Brain microvascular endothelial cell (primary cell): ENCODE measurements around the gene PAQR6.

Experiments used
- DNase-seq: peaks from one replicate; pipeline ENCODE4 v3.0.0-alpha.2; 2020
- H3K27ac ChIP-seq: fragments of 250-450 bp; sonication (Bioruptor Pico); 2 replicates; pipeline ENCODE4 v1.5.1; 2020; ENCODE audit warnings: mild to moderate bottlenecking, moderate library complexity
- H3K27me3 ChIP-seq: fragments of 250-450 bp; sonication (Bioruptor Pico); replicated peaks from 2 replicates; pipeline ENCODE4 v1.5.1; 2020; ENCODE audit warnings: mild to moderate bottlenecking
- H3K36me3 ChIP-seq: fragments of 250-450 bp; sonication (Bioruptor Pico); replicated peaks from 2 replicates; pipeline ENCODE4 v1.5.1; 2020; ENCODE audit warnings: mild to moderate bottlenecking
- H3K4me3 ChIP-seq: 2 replicates; pipeline ENCODE4 v1.5.1; 2011; ENCODE audit warnings: low read depth, mild to moderate bottlenecking, control low read depth, low read length, moderate library complexity
- CTCF ChIP-seq: IDR thresholded peaks from 2 replicates; pipeline ENCODE4 v1.5.1; 2011; ENCODE audit warnings: low read depth, mild to moderate bottlenecking, moderate library complexity, low read length, control low read depth, inconsistent platforms; ENCODE audit errors: missing control alignments
- in situ Hi-C: cut with HindIII; loops from 2 replicates; pipeline ENCODE4 v1.10.0; 2017; ENCODE audit warnings: low sequenced_read_pairs, low pct_ligation_motif_present

PAQR6 gene

GRCh38 chr1:156251527-156251926 lies 3.7 kb upstream of the PAQR6 start:
- no peak overlapping the region for H3K27ac ChIP-seq
- no peak for DNase-seq

GRCh38 chr1:156249593-156249992 lies 1.7 kb upstream of the PAQR6 start:
- peaks cover 56% of the 10 kb centered on the region for H3K36me3 ChIP-seq
- no peak for TF ChIP-seq CTCF
- H3K4me3 ChIP-seq: no peak overlapping the region
- H3K27ac ChIP-seq: no peak overlapping the region
- in situ Hi-C loops: no loop called here
- peaks cover 7% of the 10 kb centered on the region for H3K27me3 ChIP-seq
- DNase-seq: no peak

More at GRCh38 chr1:156251527-156251926, 3.7 kb upstream of the PAQR6 start:
- Histone ChIP-seq H3K4me3 (no peak overlapping the region), H3K36me3 (peaks cover 60% of the 10 kb centered on the region), H3K27me3 (no peaks in the 10 kb centered on the region)
- TF ChIP-seq CTCF: no peak
- in situ Hi-C loops: no loop called here

- peaks cover 7% of the 10 kb centered on the region for H3K27me3 ChIP-seq
- in situ Hi-C loops: no loop called here
- H3K36me3 ChIP-seq: peaks cover 44% of the 10 kb centered on the region
- no peak for DNase-seq
- no peak overlapping the region for H3K4me3 ChIP-seq
- TF ChIP-seq CTCF: no peak
- H3K27ac ChIP-seq: no peak overlapping the region
These were observed 447 bp upstream of the PAQR6 start for GRCh38 chr1:156248323-156248683.

GRCh38 chr1:156246781-156247459 lies 936 bp downstream of the PAQR6 start:
- Histone ChIP-seq H3K27ac (no peak overlapping the region), H3K36me3 (peaks cover 32% of the 10 kb centered on the region), H3K27me3 (peaks cover 7% of the 10 kb centered on the region), H3K4me3 (no peak overlapping the region)
- DNase-seq: no peak
- TF ChIP-seq CTCF: no peak
- in situ Hi-C loops: no loop called here

GRCh38 chr1:156246241-156246780 lies 1.5 kb downstream of the PAQR6 start:
- Histone ChIP-seq H3K27ac (no peak overlapping the region), H3K36me3 (peaks cover 26% of the 10 kb centered on the region), H3K27me3 (peaks cover 7% of the 10 kb centered on the region), H3K4me3 (peak overlapping the region; percentile 9)
- no peak for TF ChIP-seq CTCF
- in situ Hi-C loops: no loop called here
- DNase-seq: no peak
